Mucosa of descending colon (tissue), 3 donors: ENCODE data around the gene MPPE1. TPM values are rescaled to one million over a fixed set of nuclear protein-coding genes. Genes with fewer than 3 reads are reported as not detected.
"Not testable (repeated sequence)": the region's sequence is repeated elsewhere in the genome, so short reads cannot be mapped to it uniquely, and the experiment has no call there.

Experiments
- ATAC-seq: fragments of 200-7000 bp; cut with Tn5 transposase; one replicate; pipeline ENCODE4 v1.9.1; 2020; ENCODE audit warnings: mild to moderate bottlenecking, moderate library complexity
- DNase-seq, 3 donors: peaks; one replicate each; pipeline ENCODE4 v3.0.0-alpha.2; 2020
- H3K36me3 ChIP-seq: fragments of 200-600 bp; one replicate; pipeline ENCODE4 v1.8.0; 2021; ENCODE audit warnings: low read depth, mild to moderate bottlenecking
- H3K4me1 ChIP-seq: fragments of 200-600 bp; one replicate; pipeline ENCODE4 v1.8.0; 2021; ENCODE audit warnings: low read depth, mild to moderate bottlenecking
- H3K4me3 ChIP-seq: fragments of 200-600 bp; one replicate; pipeline ENCODE4 v1.8.0; 2021; ENCODE audit warnings: mild to moderate bottlenecking
- H3K9me3 ChIP-seq: fragments of 200-600 bp; one replicate; pipeline ENCODE4 v1.8.0; 2021; ENCODE audit warnings: mild to moderate bottlenecking
- intact Hi-C, 2 donors: fragments of 100-400 bp; cut with DNase I in 1 of 2; cut with micrococcal nuclease in 1 of 2; formaldehyde crosslinking; loops; one replicate each; pipeline versions ENCODE4 v1.11.0 to v1.11.1; 2022; cut with DNase I, micrococcal nuclease
- total RNA-seq, 3 donors: library from RNA; stranded (reverse); fragmentation: NEBNext Ultra II Directional in 2 of 3; extraction: Animal tissue kit (Norgen Biotek cat#: 25700) in 2 of 3; gene quantifications; one replicate each; pipeline versions ENCODE4 v1.2.1 to v1.2.4, GENCODE V29; 2021 to 2023
- TF ChIP-seq, protein P1 (sequence below): fragments of 200-600 bp; IDR thresholded peaks from one replicate; pipeline ENCODE4 v1.8.0; 2022; ENCODE audit warnings: antibody characterized with exemption, mild to moderate bottlenecking
- donor health status: DM: no; HTN: no; CAD: no; lungs with moderate emphysema.
- donor health status: DM: no; HTN: no; CAD: no.
- donor health status: DM: no; HTN: yes; CAD: no.

The MPPE1 gene
- total RNA-seq, 3 donors from 2014 or later = 56.7 to 103 (median 68.8) TPM

DNA sequence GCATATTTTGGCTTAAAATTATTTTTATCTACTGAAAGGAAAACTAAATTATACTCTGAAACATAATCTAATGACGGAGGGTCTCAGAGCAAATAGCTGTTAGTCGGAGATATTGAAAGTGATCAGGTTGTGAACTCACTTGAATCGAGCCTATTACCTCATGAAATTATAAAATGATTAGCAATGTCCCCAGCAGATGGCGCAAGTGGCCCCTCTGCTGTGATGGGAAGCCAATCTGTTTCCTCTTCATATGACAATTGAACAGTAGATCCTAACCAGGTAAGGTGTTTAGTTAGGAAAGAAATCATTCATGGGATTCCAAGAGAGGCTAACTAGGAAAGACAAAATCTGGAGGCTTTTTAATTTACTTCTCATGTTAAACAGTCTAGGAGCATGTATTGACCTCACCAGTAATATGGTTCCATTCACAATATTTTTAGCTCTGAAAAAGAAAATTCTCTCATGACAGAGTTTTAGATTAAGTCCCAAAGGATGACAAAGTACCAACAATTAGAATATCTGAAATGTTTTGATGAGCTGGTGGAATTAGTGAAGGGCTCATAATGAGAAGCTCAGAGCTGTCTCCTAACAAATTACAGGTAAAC, 29.9 kb upstream of the MPPE1 start:
- no peaks in the 10 kb centered on the region for H3K9me3 ChIP-seq
- intact Hi-C loops = loop anchor here (2.0 to 10.0 kb wide), 3 partner anchors 57 to 101 kb away; no protein-coding TSS in a partner anchor
- H3K36me3 ChIP-seq = no peaks in the 10 kb centered on the region
- DNase-seq (peak in 2 of 3 donors; percentile 82 to 96), ATAC-seq (peak; percentile 88)
- TF ChIP-seq, protein P1, sequence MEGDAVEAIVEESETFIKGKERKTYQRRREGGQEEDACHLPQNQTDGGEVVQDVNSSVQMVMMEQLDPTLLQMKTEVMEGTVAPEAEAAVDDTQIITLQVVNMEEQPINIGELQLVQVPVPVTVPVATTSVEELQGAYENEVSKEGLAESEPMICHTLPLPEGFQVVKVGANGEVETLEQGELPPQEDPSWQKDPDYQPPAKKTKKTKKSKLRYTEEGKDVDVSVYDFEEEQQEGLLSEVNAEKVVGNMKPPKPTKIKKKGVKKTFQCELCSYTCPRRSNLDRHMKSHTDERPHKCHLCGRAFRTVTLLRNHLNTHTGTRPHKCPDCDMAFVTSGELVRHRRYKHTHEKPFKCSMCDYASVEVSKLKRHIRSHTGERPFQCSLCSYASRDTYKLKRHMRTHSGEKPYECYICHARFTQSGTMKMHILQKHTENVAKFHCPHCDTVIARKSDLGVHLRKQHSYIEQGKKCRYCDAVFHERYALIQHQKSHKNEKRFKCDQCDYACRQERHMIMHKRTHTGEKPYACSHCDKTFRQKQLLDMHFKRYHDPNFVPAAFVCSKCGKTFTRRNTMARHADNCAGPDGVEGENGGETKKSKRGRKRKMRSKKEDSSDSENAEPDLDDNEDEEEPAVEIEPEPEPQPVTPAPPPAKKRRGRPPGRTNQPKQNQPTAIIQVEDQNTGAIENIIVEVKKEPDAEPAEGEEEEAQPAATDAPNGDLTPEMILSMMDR = peak; percentile 61
- no peak overlapping the region for H3K4me3 ChIP-seq
- H3K4me1 ChIP-seq = no peaks in the 10 kb centered on the region

DNA sequence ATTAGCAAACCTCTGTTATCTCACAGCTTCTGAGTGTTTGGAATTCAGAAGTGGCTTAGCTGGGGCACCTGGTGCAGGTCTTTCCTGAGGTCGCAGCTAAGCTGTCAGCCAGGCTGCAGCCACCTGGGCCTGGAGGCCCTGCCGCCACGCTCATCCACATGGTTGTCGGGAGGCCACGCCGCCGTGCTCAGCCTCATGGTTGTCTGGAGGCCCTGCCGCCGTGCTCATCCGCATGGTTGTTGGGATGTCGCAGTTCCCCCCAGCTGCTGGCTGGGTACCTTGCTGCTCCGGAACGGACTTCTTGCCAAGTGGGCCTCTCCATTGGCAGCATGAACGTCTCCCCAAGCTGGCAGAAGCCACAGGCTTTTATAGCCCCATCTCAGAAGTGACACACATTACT, 24.3 kb upstream of the MPPE1 start:
- intact Hi-C loops = loop anchor here (10.0 kb wide), 1 partner anchor 62 kb away; no protein-coding TSS in a partner anchor
- TF ChIP-seq, protein P1 = no peak
- DNase-seq = no peak
- Histone ChIP-seq H3K4me3 (no peak overlapping the region), H3K4me1 (no peaks in the 10 kb centered on the region), H3K36me3 (no peaks in the 10 kb centered on the region), H3K9me3 (no peaks in the 10 kb centered on the region)
- ATAC-seq = no peak

DNA sequence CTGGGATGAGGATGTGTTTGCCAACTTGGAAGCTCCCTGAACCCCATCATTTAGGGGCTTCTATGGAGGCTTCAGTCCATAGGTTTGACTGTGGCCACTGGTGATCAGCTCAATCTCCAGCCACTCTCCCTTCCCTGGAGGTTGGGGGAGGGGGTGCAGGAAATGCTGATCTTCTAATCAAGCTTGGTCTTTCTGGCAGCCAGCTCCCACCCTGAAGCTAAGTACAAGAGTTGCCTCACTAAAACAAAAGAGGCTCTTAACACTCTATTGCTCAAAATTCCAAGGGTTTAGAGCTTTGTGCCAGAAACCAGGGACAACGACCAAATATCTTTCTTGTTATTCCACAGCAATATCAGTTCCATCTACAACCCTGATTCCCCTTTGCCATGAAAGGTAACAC, 19.4 kb upstream of the MPPE1 start:
- no peaks in the 10 kb centered on the region for H3K9me3 ChIP-seq
- H3K4me1 ChIP-seq = no peaks in the 10 kb centered on the region
- ATAC-seq (no peak), DNase-seq (no peak)
- intact Hi-C loops = no loop called here
- H3K4me3 ChIP-seq = no peak overlapping the region
- no peaks in the 10 kb centered on the region for H3K36me3 ChIP-seq
- TF ChIP-seq, protein P1 = no peak

DNA sequence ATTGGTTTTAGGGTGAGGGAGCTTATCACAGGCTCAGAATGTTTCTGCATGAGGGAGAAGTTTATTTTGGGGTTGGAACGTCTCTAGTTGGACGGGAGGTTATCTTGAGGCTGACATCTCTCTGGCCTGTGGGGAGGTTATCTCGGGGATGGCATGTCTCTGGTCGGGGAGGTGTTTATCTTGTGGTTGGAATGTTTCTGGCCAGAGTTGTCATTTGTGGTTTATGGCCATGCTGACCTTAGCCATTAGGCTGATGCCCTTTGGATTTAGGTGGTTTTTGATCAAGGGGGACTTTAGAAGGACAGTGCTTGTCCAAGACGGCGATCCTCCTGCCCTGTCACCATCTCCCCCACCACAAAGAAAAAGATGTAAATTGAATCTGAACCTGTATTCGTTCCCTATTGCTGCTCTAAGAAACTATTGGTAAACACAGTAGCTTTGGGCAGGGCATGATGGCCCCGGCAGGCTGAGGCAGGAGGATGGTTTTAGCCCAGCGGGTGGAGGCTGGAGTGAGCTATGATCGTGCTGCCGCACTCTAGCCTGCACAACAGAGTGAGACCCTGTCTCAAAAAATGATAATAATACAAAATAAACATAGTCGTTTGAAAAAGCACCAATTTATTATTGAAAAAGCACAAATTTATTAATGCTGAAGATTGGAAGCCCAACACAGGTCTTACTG, 17.8 kb upstream of the MPPE1 start:
- intact Hi-C loops = no loop called here

DNA sequence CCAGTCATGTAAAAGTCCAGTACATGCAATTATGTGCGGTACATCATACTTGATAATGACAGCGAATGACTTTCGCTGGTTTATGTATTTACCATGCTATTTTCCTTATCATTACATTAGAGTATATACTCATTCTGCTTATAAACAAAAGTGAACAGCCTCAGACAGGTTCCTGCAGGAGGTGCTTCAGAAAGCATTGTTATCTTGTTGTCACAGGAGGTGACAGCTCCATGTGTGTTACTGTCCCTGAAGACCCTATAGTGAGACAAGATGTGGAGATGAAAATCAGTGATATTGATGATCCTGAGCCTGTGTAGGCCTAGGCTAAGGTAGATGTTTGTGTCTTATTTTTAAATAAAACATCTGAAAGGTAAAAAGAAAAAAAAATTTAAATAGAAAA, 15.3 kb upstream of the MPPE1 start:
- H3K4me1 ChIP-seq = no peaks in the 10 kb centered on the region
- no peak overlapping the region for H3K4me3 ChIP-seq
- DNase-seq (no peak), ATAC-seq (no peak)
- no peaks in the 10 kb centered on the region for H3K36me3 ChIP-seq
- H3K9me3 ChIP-seq = no peaks in the 10 kb centered on the region
- intact Hi-C loops = no loop called here
- TF ChIP-seq, protein P1 = no peak

More for the DNA sequence above, 17.8 kb upstream of the MPPE1 start:
- DNase-seq (no peak), ATAC-seq (no peak)
- Histone ChIP-seq H3K9me3 (no peaks in the 10 kb centered on the region), H3K36me3 (no peaks in the 10 kb centered on the region), H3K4me3 (no peak overlapping the region), H3K4me1 (no peaks in the 10 kb centered on the region)
- TF ChIP-seq, protein P1 = no peak

DNA sequence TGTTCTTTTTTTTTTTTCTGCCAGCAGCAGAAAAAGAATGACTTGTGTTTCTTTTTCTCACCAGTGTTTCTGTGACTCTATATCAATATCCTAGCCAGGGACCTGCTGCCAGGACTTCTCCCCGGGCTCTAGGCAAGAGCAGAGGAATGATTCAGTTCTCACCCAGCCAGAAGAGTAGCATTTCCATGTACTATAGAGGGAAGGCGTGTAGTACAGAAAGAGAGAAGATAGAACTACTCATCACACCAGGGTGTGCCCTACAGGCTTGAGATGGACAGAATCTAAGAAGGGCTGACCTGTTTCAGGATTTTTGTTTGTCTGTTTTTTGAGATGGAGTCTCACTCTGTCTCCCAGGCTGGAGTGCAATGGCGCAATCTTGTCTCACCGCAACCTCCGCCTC, 11.4 kb upstream of the MPPE1 start:
- H3K9me3 ChIP-seq, H3K36me3 ChIP-seq, DNase-seq, H3K4me1 ChIP-seq, ATAC-seq, H3K4me3 ChIP-seq, intact Hi-C loops: not testable (repeated sequence)

DNA sequence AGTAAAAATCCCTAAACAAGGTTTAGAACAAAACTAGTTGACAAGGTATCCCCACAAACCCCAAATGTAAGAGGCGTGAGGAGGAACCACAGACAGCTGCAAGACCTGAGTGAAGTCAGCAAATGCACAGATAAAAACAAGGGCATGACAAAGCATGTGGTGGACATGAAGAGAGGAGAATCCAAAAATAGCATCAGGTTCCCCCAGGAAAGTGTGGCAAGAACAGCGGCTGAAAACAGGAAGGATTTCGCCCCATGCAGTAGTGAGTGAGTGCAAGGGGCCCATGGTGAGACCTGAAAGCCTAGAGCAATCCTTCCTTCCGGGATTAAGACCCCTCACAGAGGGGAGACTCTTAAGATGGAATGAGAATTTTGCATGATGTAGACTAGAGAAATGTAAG, 8.8 kb upstream of the MPPE1 start:
- H3K4me3 ChIP-seq, H3K36me3 ChIP-seq, H3K4me1 ChIP-seq, intact Hi-C loops, H3K9me3 ChIP-seq, DNase-seq: not testable (repeated sequence)
- peak; percentile 17 for ATAC-seq
